Gastroesophageal sphincter (tissue), 4 donors: ENCODE results near the gene LY6G5C. TPM values are rescaled to one million over a fixed set of nuclear protein-coding genes. Genes with fewer than 3 reads are reported as not detected.

Experiments
- ATAC-seq: fragments of 150-250 bp; one replicate; pipeline ENCODE4 v1.9.1; 2016; ENCODE audit warnings: mild to moderate bottlenecking, moderate library complexity
- H3K27ac ChIP-seq, 4 donors: fragments of 200-600 bp; sonication (generic) in 3 of 4; 1 replicate in 3 of 4; 2 replicates in 1 of 4; pipeline ENCODE4 v1.5.1; 2016 to 2019
- H3K27me3 ChIP-seq: fragments of 200-600 bp; sonication (generic); one replicate; pipeline ENCODE4 v1.5.1; 2019
- H3K36me3 ChIP-seq, 2 donors: fragments of 200-600 bp; sonication (generic); one replicate each; pipeline ENCODE4 v1.5.1; 2019; ENCODE audit warnings: control low read depth in 1 of 2
- H3K4me1 ChIP-seq, 3 donors: fragments of 200-600 bp; sonication (generic); 1 replicate in 2 of 3; 2 replicates in 1 of 3; pipeline ENCODE4 v1.5.1; 2016 to 2019; ENCODE audit warnings: control low read depth in 2 of 3
- H3K4me3 ChIP-seq, 2 donors: fragments of 200-600 bp; sonication (generic); one replicate each; pipeline ENCODE4 v1.5.1; 2019; ENCODE audit warnings: mild to moderate bottlenecking in 1 of 2, moderate library complexity in 1 of 2
- H3K9me3 ChIP-seq, 3 donors: fragments of 200-600 bp; sonication (generic); one replicate each; pipeline ENCODE4 v1.5.1; 2017 to 2019; ENCODE audit warnings: control low read depth in 2 of 3
- EP300 ChIP-seq: sonication (generic); formaldehyde crosslinking; IDR thresholded peaks from one replicate; pipeline ENCODE4 v1.6.1; 2017; ENCODE audit warnings: antibody characterized with exemption, mild to moderate bottlenecking
- POLR2A ChIP-seq, 2 donors: fragments of 450-650 bp; IDR thresholded peaks; one replicate each; pipeline ENCODE4 v1.6.1; 2017; ENCODE audit warnings: antibody characterized with exemption in 2 of 2, mild to moderate bottlenecking in 2 of 2, moderate library complexity in 1 of 2
- POLR2AphosphoS5 ChIP-seq: sonication (generic); formaldehyde crosslinking; IDR thresholded peaks from one replicate; pipeline ENCODE4 v1.6.1; 2017; ENCODE audit warnings: antibody characterized with exemption
- WGBS, 2 donors: methylation state at CpG; one replicate each; pipeline ENCODE4 v1.1.5; 2018; ENCODE audit warnings: low coverage in 1 of 2; 5-methylcytosine and 5-hydroxymethylcytosine counted together
- total RNA-seq, 4 donors: library from RNA; depleted of rRNA; stranded (reverse); fragments of >200 nt; gene quantifications; one replicate each; pipeline ENCODE4 v1.1.0, GENCODE V29; 2016
- TF ChIP-seq, protein P1 (sequence below), 4 experiments: fragments of 200-600 bp in 2 of 4; fragments of 450-650 bp in 2 of 4; sonication (generic) in 1 of 4; IDR thresholded peaks; one replicate each; pipeline ENCODE4 v1.5.1; 2017 to 2019; ENCODE audit warnings: antibody characterized with exemption in 4 of 4, mild to moderate bottlenecking in 2 of 4, moderate library complexity in 2 of 4

The LY6G5C gene
- total RNA-seq, 4 donors from 2014 or later: 0.94 to 1.9 TPM; not detected in 2

DNA sequence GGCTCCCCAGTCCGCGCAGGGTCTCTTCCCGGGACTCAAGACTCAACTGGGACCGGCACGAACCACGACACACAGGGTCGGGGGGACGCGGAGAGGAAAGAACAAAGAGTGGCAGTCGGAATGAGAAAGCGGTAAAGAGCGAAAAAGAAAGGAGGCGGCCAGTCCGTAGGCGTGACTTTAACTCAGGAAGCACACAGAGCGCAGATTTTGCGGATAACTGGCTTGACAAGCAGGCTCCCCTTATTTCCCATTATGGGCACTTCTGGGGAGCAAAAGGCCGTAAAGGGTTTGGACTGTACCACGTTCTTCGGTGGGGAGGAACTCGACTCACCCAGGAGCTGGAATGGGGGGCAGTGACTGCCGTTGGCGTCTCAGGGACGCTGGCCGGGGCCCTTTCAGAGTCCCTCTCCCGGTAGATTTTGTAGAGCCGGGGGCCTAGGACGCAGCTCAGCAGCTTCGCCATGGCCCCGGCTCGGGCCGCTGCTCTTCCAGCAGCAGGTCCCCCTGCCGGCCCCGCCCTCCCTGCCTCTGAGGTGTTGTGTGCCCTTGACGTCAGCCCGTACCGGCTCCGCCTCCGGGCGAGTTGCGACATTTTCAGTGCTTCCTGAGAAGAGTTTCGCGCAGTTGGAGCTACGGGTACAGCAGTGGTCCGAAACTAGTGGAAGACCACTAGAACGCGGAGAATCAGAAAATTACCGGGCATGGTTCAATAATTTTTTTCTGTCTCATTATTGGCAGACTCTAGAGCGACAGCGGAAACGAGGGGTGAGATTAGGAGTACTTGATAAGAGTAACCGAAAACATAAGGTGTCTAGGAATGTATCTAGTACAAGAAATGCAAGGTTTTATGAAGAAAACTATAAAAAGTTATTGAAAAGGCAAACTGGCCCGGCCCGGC lies 22.2 kb upstream of the LY6G5C start, which contains the start of gene ABHD16A:
ABHD16A (minus strand) TSS at position 506 of the 898 bp plus-strand sequence; CDS start at position 463, 43 bp downstream.
- H3K27me3 ChIP-seq: no peaks in the 10 kb centered on the region
- WGBS, 2 donors: 2 to 3% methylated on average over 23 to 26 of the region's 54 CpGs
- peaks cover 6 to 37% (median 19%) of the 10 kb centered on the region in 3 donors for H3K4me1 ChIP-seq
- H3K27ac ChIP-seq: peak within 1 kb of the TSS; percentile 87 to 97 (median 94)
- ATAC-seq: peak; percentile 98
- H3K36me3 ChIP-seq: peaks cover 0 to 25% of the 10 kb centered on the region in 2 donors
- no peaks in the 10 kb centered on the region for H3K9me3 ChIP-seq
- H3K4me3 ChIP-seq: peak within 1 kb of the TSS; percentile 58 to 98
- TF ChIP-seq POLR2AphosphoS5: peak; percentile 97
- peak; percentile 93 to 97 for TF ChIP-seq POLR2A (IDR thresholded peaks at IDR 0.05)
- TF ChIP-seq, protein P1, sequence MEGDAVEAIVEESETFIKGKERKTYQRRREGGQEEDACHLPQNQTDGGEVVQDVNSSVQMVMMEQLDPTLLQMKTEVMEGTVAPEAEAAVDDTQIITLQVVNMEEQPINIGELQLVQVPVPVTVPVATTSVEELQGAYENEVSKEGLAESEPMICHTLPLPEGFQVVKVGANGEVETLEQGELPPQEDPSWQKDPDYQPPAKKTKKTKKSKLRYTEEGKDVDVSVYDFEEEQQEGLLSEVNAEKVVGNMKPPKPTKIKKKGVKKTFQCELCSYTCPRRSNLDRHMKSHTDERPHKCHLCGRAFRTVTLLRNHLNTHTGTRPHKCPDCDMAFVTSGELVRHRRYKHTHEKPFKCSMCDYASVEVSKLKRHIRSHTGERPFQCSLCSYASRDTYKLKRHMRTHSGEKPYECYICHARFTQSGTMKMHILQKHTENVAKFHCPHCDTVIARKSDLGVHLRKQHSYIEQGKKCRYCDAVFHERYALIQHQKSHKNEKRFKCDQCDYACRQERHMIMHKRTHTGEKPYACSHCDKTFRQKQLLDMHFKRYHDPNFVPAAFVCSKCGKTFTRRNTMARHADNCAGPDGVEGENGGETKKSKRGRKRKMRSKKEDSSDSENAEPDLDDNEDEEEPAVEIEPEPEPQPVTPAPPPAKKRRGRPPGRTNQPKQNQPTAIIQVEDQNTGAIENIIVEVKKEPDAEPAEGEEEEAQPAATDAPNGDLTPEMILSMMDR (IDR thresholded peaks at IDR 0.05): peak in 3 of 4 experiments; percentile 14 to 40 (median 31)
- TF ChIP-seq EP300: no peak

DNA sequence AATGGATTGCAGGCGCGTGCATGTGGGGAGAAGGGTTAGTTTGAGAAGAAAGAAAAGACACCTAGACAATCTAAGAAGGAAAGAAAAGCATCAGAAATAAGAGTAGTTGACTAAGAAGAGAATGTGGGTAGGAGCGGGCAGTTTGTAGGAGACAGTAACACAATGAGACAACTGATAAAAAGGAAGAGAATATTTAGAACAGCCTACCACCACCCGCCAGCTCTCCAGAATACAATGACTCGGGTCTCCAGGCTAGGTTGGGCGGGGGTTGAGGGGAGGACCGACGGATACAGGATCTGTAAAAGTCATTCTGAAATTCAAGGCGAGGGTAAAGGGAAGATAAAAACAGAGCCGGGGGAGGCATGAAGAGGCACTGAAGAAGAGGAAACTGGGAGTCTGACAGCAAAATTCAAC lies 21.5 kb upstream of the LY6G5C start:
- WGBS, 2 donors: 1 to 3% methylated on average over 6 to 8 of the region's 10 CpGs
- ATAC-seq: no peak
- peak overlapping the region; percentile 87 to 97 (median 94) for H3K27ac ChIP-seq
- no peaks in the 10 kb centered on the region for H3K9me3 ChIP-seq
- H3K36me3 ChIP-seq: peaks cover 0 to 30% of the 10 kb centered on the region in 2 donors
- H3K27me3 ChIP-seq: no peaks in the 10 kb centered on the region
- H3K4me1 ChIP-seq: peaks cover 6 to 37% (median 19%) of the 10 kb centered on the region in 3 donors
- H3K4me3 ChIP-seq: peak overlapping the region; percentile 58 to 98
- no peak for TF ChIP-seq POLR2AphosphoS5

DNA sequence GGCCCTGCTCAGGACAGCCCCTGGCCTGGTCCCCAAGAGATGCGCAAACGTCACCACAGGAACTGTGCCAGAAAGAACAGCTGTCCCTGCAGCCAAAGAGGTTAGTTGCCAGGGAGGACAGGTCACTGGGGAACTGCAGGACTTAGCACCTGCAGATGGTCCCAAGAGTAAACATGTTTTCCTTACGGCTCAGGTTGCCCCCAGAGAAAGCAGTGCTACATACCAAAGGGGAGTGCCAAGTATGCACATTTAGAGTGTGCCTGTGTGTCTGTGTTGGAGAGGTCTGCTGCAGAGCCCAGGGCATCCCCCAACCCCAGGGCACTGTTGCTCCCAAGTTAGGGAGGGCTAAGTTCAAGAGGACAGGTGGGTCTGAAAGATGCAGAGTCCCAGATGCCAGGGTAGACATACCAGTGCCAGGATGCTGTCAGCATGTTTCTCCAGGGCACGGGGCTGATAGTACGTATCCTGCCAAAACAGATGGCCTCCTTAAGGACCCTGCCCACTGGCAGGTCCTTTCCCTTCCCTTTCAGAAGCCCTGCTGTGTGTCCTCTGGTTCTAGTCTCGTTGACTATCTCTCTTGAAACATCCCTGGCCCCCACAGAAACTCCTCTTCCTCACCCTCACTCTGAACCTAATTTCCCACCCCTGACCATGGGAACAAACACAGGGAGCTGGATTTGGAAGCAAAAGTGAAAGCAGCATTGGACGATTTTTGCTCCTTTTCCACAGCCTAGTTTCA lies 21.0 kb upstream of the LY6G5C start:
- Histone ChIP-seq H3K27me3 (no peaks in the 10 kb centered on the region), H3K36me3 (peaks cover 0 to 36% of the 10 kb centered on the region in 2 donors), H3K4me1 (peaks cover 6 to 37% (median 19%) of the 10 kb centered on the region in 3 donors), H3K4me3 (peak overlapping the region; percentile 58 to 98), H3K9me3 (no peaks in the 10 kb centered on the region), H3K27ac (peak overlapping the region; percentile 87 to 97 (median 94))
- ATAC-seq: no peak
- TF ChIP-seq, protein P1 (IDR thresholded peaks at IDR 0.05): no peak
- TF ChIP-seq POLR2AphosphoS5: no peak
- no peak for TF ChIP-seq EP300
- no peak for TF ChIP-seq POLR2A (IDR thresholded peaks at IDR 0.05)
- WGBS, 2 donors: 5 to 11% methylated on average over 4 to 5 of the region's 7 CpGs

DNA sequence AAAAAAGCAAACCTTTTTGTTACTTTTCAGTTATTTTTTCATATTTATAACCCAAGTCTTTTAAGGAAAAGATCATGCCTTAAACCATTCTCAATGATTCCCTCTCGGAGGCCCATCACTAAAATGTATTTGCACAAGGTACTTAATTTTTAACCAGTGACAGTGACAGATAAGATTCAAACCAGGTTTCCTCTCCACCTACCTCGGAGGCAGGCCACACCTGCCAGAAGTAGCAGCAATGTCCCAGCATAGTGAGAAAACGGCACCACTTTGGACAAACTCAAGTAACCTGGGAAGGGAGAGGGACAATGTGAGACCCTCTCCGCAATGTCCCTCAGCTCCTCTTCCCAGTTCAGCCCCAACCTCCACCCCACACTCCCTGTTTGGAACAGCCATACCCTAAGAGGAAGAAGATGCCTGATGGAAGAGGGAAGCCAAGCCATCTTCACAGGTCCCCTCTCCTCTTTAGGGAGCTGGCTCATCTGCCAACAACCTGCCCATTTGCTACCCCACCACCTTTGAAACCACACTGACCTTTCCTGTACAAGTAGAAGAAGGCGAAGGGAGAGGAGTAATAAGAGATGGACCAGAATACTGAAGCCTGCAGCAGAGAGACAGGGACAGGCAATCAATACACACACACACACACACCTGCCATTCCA lies 20.0 kb upstream of the LY6G5C start:
- no peak overlapping the region for H3K4me3 ChIP-seq
- H3K27ac ChIP-seq: peak overlapping the region in 1 of 4 donors; percentile 97
- H3K27me3 ChIP-seq: no peaks in the 10 kb centered on the region
- no peaks in the 10 kb centered on the region for H3K9me3 ChIP-seq
- peaks cover 0 to 46% of the 10 kb centered on the region in 2 donors for H3K36me3 ChIP-seq
- H3K4me1 ChIP-seq: peaks cover 6 to 37% (median 19%) of the 10 kb centered on the region in 3 donors
- 80 to 84% methylated on average over 3 to 5 of the region's 5 CpGs for WGBS, 2 donors
- TF ChIP-seq POLR2A (IDR thresholded peaks at IDR 0.05) (no peak), POLR2AphosphoS5 (no peak), EP300 (no peak)
- TF ChIP-seq, protein P1 (IDR thresholded peaks at IDR 0.05): no peak
- no peak for ATAC-seq

DNA sequence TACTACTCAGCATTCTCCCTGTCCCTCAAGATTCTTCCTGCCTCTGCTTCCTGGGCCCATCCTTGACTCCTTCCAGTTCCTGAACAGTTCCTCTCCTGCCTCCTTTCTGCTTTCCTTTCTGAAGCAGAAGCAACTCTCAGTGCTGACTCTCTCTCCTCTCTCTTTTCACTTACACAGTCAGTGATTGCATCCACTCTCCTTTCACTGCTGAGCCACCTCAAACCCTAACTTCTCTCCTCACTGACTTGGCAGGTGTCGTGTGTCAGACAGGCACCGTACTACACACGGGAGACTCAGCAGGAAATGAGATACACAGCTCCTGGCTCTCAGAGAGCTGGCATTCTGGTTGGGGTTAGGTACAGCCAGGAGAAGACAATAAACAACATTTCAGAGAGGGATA lies 16.7 kb upstream of the LY6G5C start:
- WGBS, 2 donors: 20 to 29% methylated on average over 1 to 3 of the region's 3 CpGs
- H3K27me3 ChIP-seq: no peaks in the 10 kb centered on the region
- H3K36me3 ChIP-seq: peaks cover 0 to 79% of the 10 kb centered on the region in 2 donors
- H3K27ac ChIP-seq: no peak overlapping the region
- TF ChIP-seq, protein P1 (IDR thresholded peaks at IDR 0.05): no peak
- TF ChIP-seq POLR2A (IDR thresholded peaks at IDR 0.05) (no peak), POLR2AphosphoS5 (no peak), EP300 (no peak)
- ATAC-seq: no peak
- no peaks in the 10 kb centered on the region for H3K9me3 ChIP-seq
- H3K4me1 ChIP-seq: peaks cover 6 to 30% (median 15%) of the 10 kb centered on the region in 3 donors
- no peak overlapping the region for H3K4me3 ChIP-seq
